GM12878 (cell line): ENCODE results near the gene PRKCQ. TPM values are rescaled to one million over a fixed set of nuclear protein-coding genes. Genes with fewer than 3 reads are reported as not detected.

Source experiments
- ATAC-seq: fragments of 200-7000 bp; cut with Tn5 transposase; 3 replicates; pipeline ENCODE4 v1.9.1; 2020; ENCODE audit warnings: mild to moderate bottlenecking, moderate library complexity
- BruUV-seq: library from RNA; stranded (reverse); fragments of 400-500 nt; replicated peaks from 2 replicates; lab custom pipeline; 2021; lab: Mats Ljungman, UMichigan
- CTCF ChIA-PET: fragments of 300-600 bp; sonication (Branson Sonifier 250); formaldehyde crosslinking; extraction: SDS; loops from one replicate; lab custom pipeline; 2021; ENCODE audit warnings: inconsistent platforms; lab: Yijun Ruan, JAX
- POLR2A ChIA-PET: fragments of 350-600 bp; formaldehyde crosslinking; extraction: SDS; loops from one replicate; lab custom pipeline; 2021; ENCODE audit warnings: inconsistent platforms; lab: Charles Lee
- RAD21 ChIA-PET: fragments of 300-600 bp; sonication (Branson Sonifier 250); formaldehyde crosslinking; loops from one replicate; lab custom pipeline; 2023; ENCODE audit warnings: antibody characterized with exemption; ENCODE audit not compliant: unreplicated experiment; lab: Charles Lee
- SMC1A ChIA-PET: fragments of 300-600 bp; sonication (Branson Sonifier 250); formaldehyde crosslinking; loops from one replicate; lab custom pipeline; 2023; ENCODE audit not compliant: unreplicated experiment, uncharacterized antibody; lab: Charles Lee
- DNase-seq: peaks from one replicate; pipeline ENCODE4 v3.0.0-alpha.2; 2011; ENCODE audit warnings: low read depth, low spot score
- FAIRE-seq: peaks from 3 replicates; lab custom pipeline; 2011; peaks lifted over from hg19 to GRCh38; lab: Jason Lieb, UNC
- H2AFZ ChIP-seq: 2 replicates; pipeline ENCODE4 v1.6.0; 2011; ENCODE audit warnings: low read depth, low read length, control low read depth; ENCODE audit not compliant: control insufficient read depth
- H3K27ac ChIP-seq: 2 replicates; pipeline ENCODE4 v1.5.1; 2011; ENCODE audit warnings: control low read depth; ENCODE audit not compliant: control insufficient read depth, insufficient read depth
- H3K27me3 ChIP-seq, 2 experiments: replicated peaks in 1 of 2; 2 replicates each; pipeline versions ENCODE4 v1.6.0 to v1.6.1; 2011; ENCODE audit warnings: low read length in 1 of 2; ENCODE audit not compliant: control insufficient read depth in 2 of 2, insufficient read depth in 2 of 2
- H3K36me3 ChIP-seq, 2 experiments: 2 replicates each; pipeline ENCODE4 v1.5.1; 2011; ENCODE audit warnings: low read length in 1 of 2; ENCODE audit not compliant: control insufficient read depth in 2 of 2, insufficient read depth in 2 of 2
- H3K4me1 ChIP-seq: 2 replicates; pipeline ENCODE4 v1.6.1; 2011; ENCODE audit warnings: mild to moderate bottlenecking, low read length, moderate library complexity, mixed read lengths; ENCODE audit not compliant: control insufficient read depth, insufficient read depth
- H3K4me2 ChIP-seq: 2 replicates; pipeline ENCODE4 v1.6.0; 2011; ENCODE audit warnings: control low read depth; ENCODE audit not compliant: control insufficient read depth, insufficient read depth
- H3K4me3 ChIP-seq: fragments of 200-600 bp; sonication (generic); 2 replicates; pipeline ENCODE4 v1.5.1; 2016
- H3K79me2 ChIP-seq: 2 replicates; pipeline ENCODE4 v1.6.0; 2011; ENCODE audit warnings: low read length; ENCODE audit not compliant: control insufficient read depth, insufficient read depth
- H3K9ac ChIP-seq: 2 replicates; pipeline ENCODE4 v1.8.0; 2011; ENCODE audit warnings: low read length, control low read depth, mixed read lengths; ENCODE audit not compliant: control insufficient read depth, insufficient read depth
- H3K9me3 ChIP-seq: replicated peaks from 3 replicates; pipeline ENCODE4 v1.5.1; 2011; ENCODE audit warnings: mild to moderate bottlenecking, low read length; ENCODE audit not compliant: control insufficient read depth, insufficient read depth
- H4K20me1 ChIP-seq: 2 replicates; pipeline ENCODE4 v1.6.0; 2011; ENCODE audit not compliant: control insufficient read depth, insufficient read depth
- ATF7 ChIP-seq: fragments of 450-650 bp; IDR thresholded peaks from 2 replicates; pipeline ENCODE4 v1.6.1; 2016; ENCODE audit warnings: low read depth, mild to moderate bottlenecking
- BCL11A ChIP-seq: IDR thresholded peaks from 2 replicates; pipeline ENCODE4 v1.6.1; 2011; ENCODE audit warnings: low read depth, low read length
- IKZF2 ChIP-seq, 2 experiments: fragments of 450-650 bp; IDR thresholded peaks; 2 replicates each; pipeline ENCODE4 v1.6.1; 2017; ENCODE audit warnings: mild to moderate bottlenecking in 2 of 2, moderate library complexity in 2 of 2
- MXI1 ChIP-seq: fragments of 150-350 bp; IDR thresholded peaks from 2 replicates; pipeline ENCODE4 v1.6.1; 2011; ENCODE audit warnings: low read depth, mild to moderate bottlenecking, inconsistent platforms, low read length, improper control_type of control experiment
- SMC3 ChIP-seq: IDR thresholded peaks from 2 replicates; pipeline ENCODE4 v1.6.1; 2011; ENCODE audit warnings: low read length, improper control_type of control experiment, borderline replicate concordance
- YY1 ChIP-seq: IDR thresholded peaks from 2 replicates; pipeline ENCODE4 v1.6.1; 2011; ENCODE audit warnings: low read depth, mild to moderate bottlenecking, low read length
- ZNF217 ChIP-seq: fragments of 450-650 bp; IDR thresholded peaks from 2 replicates; pipeline ENCODE4 v1.6.1; 2017; ENCODE audit warnings: antibody characterized with exemption, mild to moderate bottlenecking
- ZNF24 ChIP-seq: fragments of 450-650 bp; IDR thresholded peaks from 2 replicates; pipeline ENCODE4 v1.6.1; 2017; ENCODE audit warnings: antibody characterized with exemption, mild to moderate bottlenecking
- WGBS: methylation state at CpG from one replicate; pipeline ENCODE4 v1.1.6; 2016; ENCODE audit warnings: low lambda C conversion rate; ENCODE audit not compliant: insufficient replicate concordance, insufficient coverage; ENCODE audit errors: missing lambda C conversion rate; 5-methylcytosine and 5-hydroxymethylcytosine counted together
- in situ Hi-C: fragments of 300-500 bp; cut with MboI; formaldehyde crosslinking; loops from 9 replicates; pipeline ENCODE4 v1.14.3; 2018; ENCODE audit warnings: mixed read lengths
- intact Hi-C: fragments of 100-400 bp; cut with micrococcal nuclease; formaldehyde crosslinking; loops from one replicate; pipeline ENCODE4 v1.14.2; 2022; ENCODE audit not compliant: unreplicated experiment
- polyA plus RNA-seq, 11 experiments: library from polyadenylated mRNA; depleted of rRNA in 4 of 11; unstranded in 6 of 11; stranded (reverse) in 5 of 11; fragments of >200 nt; fragmentation: Nextera tagmentation in 4 of 11; fragmentation: Illumina TruSeq in 1 of 11; extraction: Ambion mirVana in 4 of 11; extraction: Trizol in 1 of 11; gene quantifications; 1 replicate in 1 of 11; 2 replicates in 10 of 11; pipeline versions ENCODE4 v1.2.1 to v1.2.3, GENCODE V29; 2011 to 2016; ENCODE audit warnings: inconsistent platforms in 2 of 11, missing spikeins in 2 of 11, low read depth in 1 of 11
- total RNA-seq, 4 experiments: library from RNA; depleted of rRNA in 3 of 4; stranded (reverse); fragments of >200 nt in 3 of 4; fragmentation: Illumina TruSeq in 1 of 4; extraction: Trizol in 1 of 4; gene quantifications; 2 replicates each; pipeline versions ENCODE4 v1.2.1 to v1.2.3, GENCODE V29; 2013 to 2021
- TF ChIP-seq, protein P1 (sequence below): fragments of 450-650 bp; conservative IDR thresholded peaks from 2 replicates; pipeline ENCODE4 v1.6.1; 2017; ENCODE audit warnings: mild to moderate bottlenecking, moderate library complexity
- TF ChIP-seq, protein P2 (sequence below): fragments of 450-650 bp; IDR thresholded peaks from 2 replicates; pipeline ENCODE4 v1.6.1; 2017; ENCODE audit warnings: mild to moderate bottlenecking
- TF ChIP-seq, protein P3 (sequence below): fragments of 450-650 bp; IDR thresholded peaks from 2 replicates; pipeline ENCODE4 v1.6.1; 2016; ENCODE audit warnings: mild to moderate bottlenecking, moderate library complexity, borderline replicate concordance
- TF ChIP-seq, protein P4 (sequence below): fragments of 450-650 bp; IDR thresholded peaks from 2 replicates; pipeline ENCODE4 v1.6.1; 2017; ENCODE audit warnings: mild to moderate bottlenecking, moderate library complexity

Gene PRKCQ
- total and polyA plus RNA-seq, 10 of the 15 experiments (the other 5 are each of a cell fraction or from before 2014, with no cell fraction given): 0.26 to 8.9 (median 0.98) TPM

DNA sequence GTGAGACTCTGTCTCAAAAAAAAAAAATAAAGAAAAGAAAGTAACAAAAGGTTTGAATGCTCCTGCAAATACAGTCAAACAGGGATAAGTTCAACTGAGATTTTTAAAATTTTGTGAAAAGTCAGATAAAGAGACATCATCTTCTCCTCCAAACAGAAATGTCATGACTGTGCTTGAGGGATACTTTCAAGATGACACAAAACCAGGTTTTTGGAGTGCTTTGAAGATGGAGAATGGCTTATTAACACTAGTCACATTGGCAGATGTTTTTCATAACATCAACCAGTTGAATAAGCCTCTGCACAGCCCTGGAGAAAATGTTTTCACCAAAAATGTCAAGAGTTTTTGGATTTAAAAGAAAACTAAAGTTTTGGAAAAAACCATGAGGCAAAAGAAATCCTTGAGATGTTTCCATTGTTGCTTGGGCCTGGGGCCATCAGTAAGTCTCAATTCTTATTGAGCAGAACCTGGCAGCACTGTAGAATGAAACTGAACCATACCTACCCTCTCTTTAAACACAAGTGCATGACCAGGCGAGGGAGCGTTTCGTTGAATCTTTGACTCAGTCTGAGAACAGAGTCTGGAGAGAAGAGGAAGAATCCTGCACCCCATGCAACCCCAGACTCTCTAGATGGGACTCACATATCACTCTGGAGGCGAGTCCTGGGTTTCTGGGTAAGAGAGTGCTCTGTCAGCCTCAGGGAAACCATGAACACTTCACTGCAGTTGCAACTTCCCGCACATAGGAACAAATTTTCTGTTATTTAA lies 37.4 kb upstream of the PRKCQ start:
- DNase-seq: no peak
- H3K27ac ChIP-seq: no peak overlapping the region
- SMC1A ChIA-PET: no interaction called here
- no peak for ATAC-seq
- no peak overlapping the region for H3K4me2 ChIP-seq
- no TSS peak for BruUV-seq
- H3K9ac ChIP-seq: no peak overlapping the region
- H3K79me2 ChIP-seq: no peaks in the 10 kb centered on the region
- POLR2A ChIA-PET: no interaction called here
- H4K20me1 ChIP-seq: no peaks in the 10 kb centered on the region
- intact Hi-C loops (no loop called here), in situ Hi-C loops (no loop called here)
- CTCF ChIA-PET: no interaction called here
- RAD21 ChIA-PET: no interaction called here
- no peaks in the 10 kb centered on the region for H3K27me3 ChIP-seq
- no peaks in the 10 kb centered on the region for H3K4me1 ChIP-seq
- H2AFZ ChIP-seq: no peak overlapping the region
- no peak overlapping the region for H3K4me3 ChIP-seq
- FAIRE-seq: no peak
- no peaks in the 10 kb centered on the region for H3K9me3 ChIP-seq
- no peaks in the 10 kb centered on the region for H3K36me3 ChIP-seq
- 16% methylated on average over 5 of the region's 5 CpGs for WGBS
- TF ChIP-seq ATF7 (no peak), SMC3 (no peak), IKZF2 (IDR thresholded peaks at IDR 0.05) (no peak), ZNF24 (no peak), MXI1 (no peak), BCL11A (no peak), ZNF217 (no peak), YY1 (no peak)
- TF ChIP-seq, protein P1, sequence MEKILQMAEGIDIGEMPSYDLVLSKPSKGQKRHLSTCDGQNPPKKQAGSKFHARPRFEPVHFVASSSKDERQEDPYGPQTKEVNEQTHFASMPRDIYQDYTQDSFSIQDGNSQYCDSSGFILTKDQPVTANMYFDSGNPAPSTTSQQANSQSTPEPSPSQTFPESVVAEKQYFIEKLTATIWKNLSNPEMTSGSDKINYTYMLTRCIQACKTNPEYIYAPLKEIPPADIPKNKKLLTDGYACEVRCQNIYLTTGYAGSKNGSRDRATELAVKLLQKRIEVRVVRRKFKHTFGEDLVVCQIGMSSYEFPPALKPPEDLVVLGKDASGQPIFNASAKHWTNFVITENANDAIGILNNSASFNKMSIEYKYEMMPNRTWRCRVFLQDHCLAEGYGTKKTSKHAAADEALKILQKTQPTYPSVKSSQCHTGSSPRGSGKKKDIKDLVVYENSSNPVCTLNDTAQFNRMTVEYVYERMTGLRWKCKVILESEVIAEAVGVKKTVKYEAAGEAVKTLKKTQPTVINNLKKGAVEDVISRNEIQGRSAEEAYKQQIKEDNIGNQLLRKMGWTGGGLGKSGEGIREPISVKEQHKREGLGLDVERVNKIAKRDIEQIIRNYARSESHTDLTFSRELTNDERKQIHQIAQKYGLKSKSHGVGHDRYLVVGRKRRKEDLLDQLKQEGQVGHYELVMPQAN: no peak
- TF ChIP-seq, protein P2, sequence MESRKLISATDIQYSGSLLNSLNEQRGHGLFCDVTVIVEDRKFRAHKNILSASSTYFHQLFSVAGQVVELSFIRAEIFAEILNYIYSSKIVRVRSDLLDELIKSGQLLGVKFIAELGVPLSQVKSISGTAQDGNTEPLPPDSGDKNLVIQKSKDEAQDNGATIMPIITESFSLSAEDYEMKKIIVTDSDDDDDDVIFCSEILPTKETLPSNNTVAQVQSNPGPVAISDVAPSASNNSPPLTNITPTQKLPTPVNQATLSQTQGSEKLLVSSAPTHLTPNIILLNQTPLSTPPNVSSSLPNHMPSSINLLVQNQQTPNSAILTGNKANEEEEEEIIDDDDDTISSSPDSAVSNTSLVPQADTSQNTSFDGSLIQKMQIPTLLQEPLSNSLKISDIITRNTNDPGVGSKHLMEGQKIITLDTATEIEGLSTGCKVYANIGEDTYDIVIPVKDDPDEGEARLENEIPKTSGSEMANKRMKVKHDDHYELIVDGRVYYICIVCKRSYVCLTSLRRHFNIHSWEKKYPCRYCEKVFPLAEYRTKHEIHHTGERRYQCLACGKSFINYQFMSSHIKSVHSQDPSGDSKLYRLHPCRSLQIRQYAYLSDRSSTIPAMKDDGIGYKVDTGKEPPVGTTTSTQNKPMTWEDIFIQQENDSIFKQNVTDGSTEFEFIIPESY: no peak
- TF ChIP-seq, protein P3, sequence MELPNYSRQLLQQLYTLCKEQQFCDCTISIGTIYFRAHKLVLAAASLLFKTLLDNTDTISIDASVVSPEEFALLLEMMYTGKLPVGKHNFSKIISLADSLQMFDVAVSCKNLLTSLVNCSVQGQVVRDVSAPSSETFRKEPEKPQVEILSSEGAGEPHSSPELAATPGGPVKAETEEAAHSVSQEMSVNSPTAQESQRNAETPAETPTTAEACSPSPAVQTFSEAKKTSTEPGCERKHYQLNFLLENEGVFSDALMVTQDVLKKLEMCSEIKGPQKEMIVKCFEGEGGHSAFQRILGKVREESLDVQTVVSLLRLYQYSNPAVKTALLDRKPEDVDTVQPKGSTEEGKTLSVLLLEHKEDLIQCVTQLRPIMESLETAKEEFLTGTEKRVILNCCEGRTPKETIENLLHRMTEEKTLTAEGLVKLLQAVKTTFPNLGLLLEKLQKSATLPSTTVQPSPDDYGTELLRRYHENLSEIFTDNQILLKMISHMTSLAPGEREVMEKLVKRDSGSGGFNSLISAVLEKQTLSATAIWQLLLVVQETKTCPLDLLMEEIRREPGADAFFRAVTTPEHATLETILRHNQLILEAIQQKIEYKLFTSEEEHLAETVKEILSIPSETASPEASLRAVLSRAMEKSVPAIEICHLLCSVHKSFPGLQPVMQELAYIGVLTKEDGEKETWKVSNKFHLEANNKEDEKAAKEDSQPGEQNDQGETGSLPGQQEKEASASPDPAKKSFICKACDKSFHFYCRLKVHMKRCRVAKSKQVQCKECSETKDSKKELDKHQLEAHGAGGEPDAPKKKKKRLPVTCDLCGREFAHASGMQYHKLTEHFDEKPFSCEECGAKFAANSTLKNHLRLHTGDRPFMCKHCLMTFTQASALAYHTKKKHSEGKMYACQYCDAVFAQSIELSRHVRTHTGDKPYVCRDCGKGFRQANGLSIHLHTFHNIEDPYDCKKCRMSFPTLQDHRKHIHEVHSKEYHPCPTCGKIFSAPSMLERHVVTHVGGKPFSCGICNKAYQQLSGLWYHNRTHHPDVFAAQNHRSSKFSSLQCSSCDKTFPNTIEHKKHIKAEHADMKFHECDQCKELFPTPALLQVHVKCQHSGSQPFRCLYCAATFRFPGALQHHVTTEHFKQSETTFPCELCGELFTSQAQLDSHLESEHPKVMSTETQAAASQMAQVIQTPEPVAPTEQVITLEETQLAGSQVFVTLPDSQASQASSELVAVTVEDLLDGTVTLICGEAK: no peak
- TF ChIP-seq, protein P4, sequence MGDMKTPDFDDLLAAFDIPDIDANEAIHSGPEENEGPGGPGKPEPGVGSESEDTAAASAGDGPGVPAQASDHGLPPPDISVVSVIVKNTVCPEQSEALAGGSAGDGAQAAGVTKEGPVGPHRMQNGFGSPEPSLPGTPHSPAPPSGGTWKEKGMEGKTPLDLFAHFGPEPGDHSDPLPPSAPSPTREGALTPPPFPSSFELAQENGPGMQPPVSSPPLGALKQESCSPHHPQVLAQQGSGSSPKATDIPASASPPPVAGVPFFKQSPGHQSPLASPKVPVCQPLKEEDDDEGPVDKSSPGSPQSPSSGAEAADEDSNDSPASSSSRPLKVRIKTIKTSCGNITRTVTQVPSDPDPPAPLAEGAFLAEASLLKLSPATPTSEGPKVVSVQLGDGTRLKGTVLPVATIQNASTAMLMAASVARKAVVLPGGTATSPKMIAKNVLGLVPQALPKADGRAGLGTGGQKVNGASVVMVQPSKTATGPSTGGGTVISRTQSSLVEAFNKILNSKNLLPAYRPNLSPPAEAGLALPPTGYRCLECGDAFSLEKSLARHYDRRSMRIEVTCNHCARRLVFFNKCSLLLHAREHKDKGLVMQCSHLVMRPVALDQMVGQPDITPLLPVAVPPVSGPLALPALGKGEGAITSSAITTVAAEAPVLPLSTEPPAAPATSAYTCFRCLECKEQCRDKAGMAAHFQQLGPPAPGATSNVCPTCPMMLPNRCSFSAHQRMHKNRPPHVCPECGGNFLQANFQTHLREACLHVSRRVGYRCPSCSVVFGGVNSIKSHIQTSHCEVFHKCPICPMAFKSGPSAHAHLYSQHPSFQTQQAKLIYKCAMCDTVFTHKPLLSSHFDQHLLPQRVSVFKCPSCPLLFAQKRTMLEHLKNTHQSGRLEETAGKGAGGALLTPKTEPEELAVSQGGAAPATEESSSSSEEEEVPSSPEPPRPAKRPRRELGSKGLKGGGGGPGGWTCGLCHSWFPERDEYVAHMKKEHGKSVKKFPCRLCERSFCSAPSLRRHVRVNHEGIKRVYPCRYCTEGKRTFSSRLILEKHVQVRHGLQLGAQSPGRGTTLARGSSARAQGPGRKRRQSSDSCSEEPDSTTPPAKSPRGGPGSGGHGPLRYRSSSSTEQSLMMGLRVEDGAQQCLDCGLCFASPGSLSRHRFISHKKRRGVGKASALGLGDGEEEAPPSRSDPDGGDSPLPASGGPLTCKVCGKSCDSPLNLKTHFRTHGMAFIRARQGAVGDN: no peak
